Activated CD4-positive, alpha-beta memory T cell treated with anti-CD3 and anti-CD28 coated beads, Interleukin-2, amount 10 ng/mL, durations not matched to agents 7 days and 5 days (primary cell): ENCODE measurements around the gene DNLZ. TPM values are rescaled to one million over a fixed set of nuclear protein-coding genes. Genes with fewer than 3 reads are reported as not detected.

Source experiments
- CTCF ChIA-PET: fragments of 350-600 bp; sonication (Branson Sonifier 250); formaldehyde crosslinking; loops from one replicate; lab custom pipeline; 2021; ENCODE audit warnings: antibody characterized with exemption, inconsistent platforms; lab: Charles Lee
- POLR2A ChIA-PET: fragments of 350-600 bp; sonication (Branson Sonifier 250); formaldehyde crosslinking; loops from one replicate; lab custom pipeline; 2021; ENCODE audit warnings: antibody characterized with exemption; lab: Charles Lee
- DNase-seq: peaks from one replicate; pipeline ENCODE4 v3.0.0-alpha.2; 2020
- H3K27ac Mint-ChIP-seq: one replicate; pipeline ENCODE4 v1.8.0; 2021; ENCODE audit warnings: mild to moderate bottlenecking, mixed read lengths
- H3K27me3 Mint-ChIP-seq: one replicate; pipeline ENCODE4 v1.8.0; 2021; ENCODE audit warnings: mixed read lengths
- H3K36me3 Mint-ChIP-seq: one replicate; pipeline ENCODE4 v1.8.0; 2021; ENCODE audit warnings: low read depth, mixed read lengths
- H3K4me1 Mint-ChIP-seq: one replicate; pipeline ENCODE4 v1.8.0; 2021; ENCODE audit warnings: mixed read lengths
- H3K4me3 Mint-ChIP-seq: one replicate; pipeline ENCODE4 v1.8.0; 2021; ENCODE audit warnings: mild to moderate bottlenecking, mixed read lengths
- H3K9me3 Mint-ChIP-seq: one replicate; pipeline ENCODE4 v1.8.0; 2021; ENCODE audit warnings: mixed read lengths
- total RNA-seq, 2 experiments: library from RNA; stranded (reverse); gene quantifications; one replicate each; pipeline ENCODE4 v1.2.3, GENCODE V29; 2021

Gene DNLZ
- total RNA-seq, 2 experiments from 2014 or later, result 11.5 TPM

GRCh38 chr9:136395020-136395340, 31.4 kb upstream of the DNLZ start:
- Mint-ChIP-seq H3K27ac (no peak overlapping the region), H3K27me3 (no peaks in the 10 kb centered on the region)
- no peak for DNase-seq

DNA sequence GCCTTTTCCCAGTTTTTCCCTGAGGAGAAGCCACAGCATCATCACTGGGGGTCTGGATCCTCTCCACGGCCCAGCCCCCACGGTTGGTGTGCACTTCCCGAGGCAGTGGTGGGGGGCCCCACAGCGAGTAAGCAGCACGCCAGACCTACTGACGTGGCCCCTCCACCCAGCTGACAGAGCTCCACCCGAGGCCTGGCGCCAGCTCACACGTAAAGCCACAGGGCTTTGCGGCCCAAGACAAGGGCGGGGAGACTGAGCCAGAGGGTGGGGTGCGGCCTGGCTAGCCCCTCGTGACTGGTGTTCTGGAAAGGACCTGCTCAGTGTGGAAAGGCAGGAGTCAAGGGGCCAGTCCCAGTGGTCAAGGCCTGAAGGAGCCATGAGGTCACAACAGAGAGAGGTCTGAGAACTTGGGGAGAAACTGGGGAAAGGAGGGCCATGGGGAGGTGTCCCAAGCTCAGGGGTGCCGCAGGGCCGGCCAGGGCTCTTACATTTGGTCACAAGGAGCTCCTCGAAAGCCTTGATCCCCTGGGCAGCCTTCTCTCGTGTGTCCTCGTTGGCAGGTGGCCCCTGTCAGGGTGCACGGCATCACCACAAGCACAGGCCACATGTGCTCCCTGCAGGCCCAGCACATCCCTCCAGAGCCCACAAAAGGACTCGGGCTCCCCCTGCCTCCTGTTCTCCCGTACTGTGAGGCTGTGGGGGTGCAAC, 30.9 kb upstream of the DNLZ start:
- Mint-ChIP-seq H3K4me3 (no peak overlapping the region), H3K4me1 (peaks cover 19% of the 10 kb centered on the region), H3K9me3 (no peaks in the 10 kb centered on the region), H3K36me3 (peaks cover 39% of the 10 kb centered on the region), H3K27ac (no peak overlapping the region), H3K27me3 (no peaks in the 10 kb centered on the region)
- ChIA-PET CTCF (no interaction called here), POLR2A (no interaction called here)
- DNase-seq, result no peak

More at GRCh38 chr9:136395020-136395340, 31.4 kb upstream of the DNLZ start:
- ChIA-PET CTCF (no interaction called here), POLR2A (interaction anchor here (1.1 kb wide), 1 partner anchor 32 kb away, joined by 3 read pairs; no protein-coding TSS in a partner anchor)
- peaks cover 36% of the 10 kb centered on the region for H3K36me3 Mint-ChIP-seq
- no peak overlapping the region for H3K4me3 Mint-ChIP-seq
- no peaks in the 10 kb centered on the region for H3K9me3 Mint-ChIP-seq
- H3K4me1 Mint-ChIP-seq, result peaks cover 17% of the 10 kb centered on the region

DNA sequence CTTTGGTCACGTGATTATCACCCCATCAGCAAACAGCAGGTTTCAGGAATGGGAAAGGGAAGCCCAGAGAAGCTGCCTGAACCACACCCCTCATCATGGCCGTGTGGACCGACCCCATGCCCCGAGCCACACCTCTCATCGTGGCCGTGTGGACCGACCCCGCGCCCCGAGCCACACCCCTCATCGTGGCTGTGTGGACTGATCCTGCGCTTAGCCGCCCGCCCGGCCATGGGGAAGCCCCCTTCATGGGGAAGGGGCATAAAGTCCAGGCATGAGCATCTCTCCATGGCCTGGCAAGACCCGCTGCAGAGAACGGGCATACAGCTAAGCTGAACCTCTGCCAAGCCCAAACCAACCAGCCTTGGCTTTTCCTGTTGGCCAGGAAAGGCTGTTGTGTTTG, 30.0 kb upstream of the DNLZ start:
- Mint-ChIP-seq H3K36me3 (peaks cover 33% of the 10 kb centered on the region), H3K9me3 (no peaks in the 10 kb centered on the region), H3K4me1 (peaks cover 16% of the 10 kb centered on the region), H3K27ac (no peak overlapping the region), H3K4me3 (no peak overlapping the region), H3K27me3 (no peaks in the 10 kb centered on the region)
- CTCF ChIA-PET, result no interaction called here
- DNase-seq, result no peak
- POLR2A ChIA-PET, result interaction anchor here (1.1 kb wide), 1 partner anchor 30 kb away, joined by 3 read pairs; the partner anchor contains the start of gene DNLZ

DNA sequence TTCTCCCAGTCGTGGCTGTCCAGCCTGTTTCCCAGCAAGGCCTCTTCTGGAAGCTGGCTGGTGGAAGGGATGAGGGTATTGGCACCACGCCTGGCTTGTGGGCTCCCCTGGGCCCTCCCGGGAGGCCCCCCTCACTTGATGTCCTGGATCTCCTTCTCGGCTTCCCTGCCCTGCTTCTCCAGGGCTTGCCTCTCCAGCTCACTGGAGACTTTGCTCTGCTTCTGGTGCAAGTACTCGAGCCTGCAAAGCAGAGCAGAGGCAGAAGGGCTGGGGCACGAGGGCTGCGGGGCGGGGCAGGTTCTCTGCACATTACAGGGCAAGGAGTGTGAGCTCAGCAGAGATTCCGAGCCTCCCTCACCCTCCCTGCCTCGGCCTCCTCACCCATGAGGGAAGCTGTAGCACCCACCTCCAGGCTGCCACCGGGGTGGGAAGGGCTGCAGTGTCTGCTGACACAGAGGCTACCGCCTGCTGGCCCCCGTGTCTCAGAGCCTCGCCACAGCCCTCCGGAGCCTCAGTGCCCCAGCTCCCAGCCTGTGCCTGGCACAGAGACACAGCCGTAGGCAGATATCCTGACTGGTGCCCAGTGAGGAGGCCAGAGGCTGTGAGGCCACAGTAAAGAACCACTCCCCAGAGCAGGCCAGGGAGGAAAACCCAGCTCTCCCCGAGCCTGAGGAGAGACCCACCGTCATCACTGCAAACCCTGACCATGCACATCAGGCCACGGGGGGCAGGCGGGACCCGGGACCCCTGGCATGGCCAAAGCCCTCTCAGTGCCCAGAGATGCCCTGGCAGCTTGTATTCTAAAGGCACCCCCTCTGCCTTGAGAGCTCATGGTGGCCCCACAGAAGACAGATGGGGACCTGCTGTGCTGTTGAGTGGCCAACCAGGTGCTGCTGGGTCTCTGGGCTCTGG, 29.2 kb upstream of the DNLZ start:
- no peak overlapping the region for H3K4me3 Mint-ChIP-seq
- peaks cover 11% of the 10 kb centered on the region for H3K4me1 Mint-ChIP-seq
- DNase-seq, result no peak
- ChIA-PET CTCF (no interaction called here), POLR2A (interaction anchor here (1.0 to 1.1 kb wide), 2 partner anchors 11 to 30 kb away, joined by 3 read pairs; partner anchors contain the start of gene DNLZ)
- H3K36me3 Mint-ChIP-seq, result peaks cover 36% of the 10 kb centered on the region
- H3K9me3 Mint-ChIP-seq, result no peaks in the 10 kb centered on the region
- H3K27ac Mint-ChIP-seq, result no peak overlapping the region
- no peaks in the 10 kb centered on the region for H3K27me3 Mint-ChIP-seq

GRCh38 chr9:136391737-136392537, 28.4 kb upstream of the DNLZ start:
- no peaks in the 10 kb centered on the region for H3K9me3 Mint-ChIP-seq
- H3K4me1 Mint-ChIP-seq, result peaks cover 9% of the 10 kb centered on the region
- H3K27ac Mint-ChIP-seq, result peak overlapping the region; percentile 8
- no peak for DNase-seq
- peaks cover 38% of the 10 kb centered on the region for H3K36me3 Mint-ChIP-seq
- ChIA-PET POLR2A (interaction anchor here (0.7 to 1.1 kb wide), 3 partner anchors 10 to 29 kb away, joined by 3 to 4 read pairs (median 3); partner anchors contain the start of gene DNLZ), CTCF (interaction anchor here (1.0 kb wide), 1 partner anchor 29 kb away, joined by 3 read pairs; no protein-coding TSS in a partner anchor)
- H3K27me3 Mint-ChIP-seq, result no peaks in the 10 kb centered on the region
- no peak overlapping the region for H3K4me3 Mint-ChIP-seq

GRCh38 chr9:136389396-136389795, 25.9 kb upstream of the DNLZ start:
- no peak overlapping the region for H3K27ac Mint-ChIP-seq
- DNase-seq, result no peak
- ChIA-PET CTCF (interaction anchor here (1.5 to 2.0 kb wide), 2 partner anchors 12 to 27 kb away, joined by 4 to 6 read pairs; no protein-coding TSS in a partner anchor), POLR2A (interaction anchor here (1.2 to 2.6 kb wide), 2 partner anchors 10 to 26 kb away, joined by 3 to 13 read pairs; partner anchors contain the start of gene DNLZ)
- H3K27me3 Mint-ChIP-seq, result no peaks in the 10 kb centered on the region
- H3K4me3 Mint-ChIP-seq, result no peak overlapping the region
- H3K36me3 Mint-ChIP-seq, result peaks cover 37% of the 10 kb centered on the region
- H3K4me1 Mint-ChIP-seq, result peaks cover 20% of the 10 kb centered on the region
- no peaks in the 10 kb centered on the region for H3K9me3 Mint-ChIP-seq

DNA sequence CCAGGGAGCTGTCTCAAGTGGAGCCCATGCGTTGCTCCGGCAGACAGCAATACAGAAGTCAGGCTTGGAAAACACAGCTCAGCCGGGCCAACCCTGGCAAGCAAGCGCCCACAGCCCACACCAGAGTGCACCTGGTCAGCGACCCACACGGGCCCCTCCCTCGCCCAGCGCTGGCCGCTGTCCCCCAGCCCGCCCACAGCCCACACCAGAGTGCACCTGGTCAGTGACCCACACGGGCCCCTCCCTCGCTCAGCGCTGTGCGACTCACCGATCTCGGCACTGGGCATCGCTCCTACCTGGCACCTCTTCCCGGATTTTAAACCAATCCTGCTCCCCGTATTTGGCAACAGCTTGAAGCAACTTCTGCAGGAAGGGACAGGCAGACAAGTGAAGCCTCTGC, 23.7 kb upstream of the DNLZ start:
- no peaks in the 10 kb centered on the region for H3K9me3 Mint-ChIP-seq
- no peak for DNase-seq
- peaks cover 39% of the 10 kb centered on the region for H3K36me3 Mint-ChIP-seq
- CTCF ChIA-PET, result interaction anchor here (2.3 kb wide), 1 partner anchor 24 kb away, joined by 9 read pairs; no protein-coding TSS in a partner anchor
- no peak overlapping the region for H3K4me3 Mint-ChIP-seq
- no peak overlapping the region for H3K27ac Mint-ChIP-seq
- no peaks in the 10 kb centered on the region for H3K27me3 Mint-ChIP-seq
- POLR2A ChIA-PET, result interaction anchor here (2.6 kb wide), 1 partner anchor 24 kb away, joined by 13 read pairs; the partner anchor contains the start of gene DNLZ
- H3K4me1 Mint-ChIP-seq, result peaks cover 20% of the 10 kb centered on the region

DNA sequence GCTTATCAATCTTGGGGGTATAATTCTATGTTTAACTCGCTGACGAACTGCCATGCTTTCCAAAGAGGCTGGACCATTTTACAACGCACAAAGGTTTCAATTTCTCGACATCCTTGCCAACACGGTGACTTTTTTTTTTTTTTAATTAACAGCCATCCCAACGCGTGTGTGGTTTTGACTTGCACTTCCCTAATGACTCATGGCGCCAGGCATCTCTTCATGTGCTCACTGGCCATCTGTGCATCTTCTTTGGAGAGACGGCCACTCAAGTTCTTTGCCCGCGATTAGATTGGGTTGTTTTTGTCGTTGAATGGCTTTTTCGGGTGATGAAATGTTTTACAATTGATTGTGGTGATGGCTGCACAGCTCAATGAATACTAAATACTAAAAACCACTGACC, 22.5 kb upstream of the DNLZ start:
- Mint-ChIP-seq H3K4me3 (no peak overlapping the region), H3K9me3 (no peaks in the 10 kb centered on the region), H3K27me3 (no peaks in the 10 kb centered on the region), H3K27ac (no peak overlapping the region), H3K4me1 (peaks cover 20% of the 10 kb centered on the region), H3K36me3 (peaks cover 32% of the 10 kb centered on the region)
- DNase-seq, result no peak
- CTCF ChIA-PET, result interaction anchor here (1.1 to 2.3 kb wide), 4 partner anchors 15 to 23 kb away, joined by 3 to 9 read pairs (median 5); no protein-coding TSS in a partner anchor
- POLR2A ChIA-PET, result interaction anchor here (0.6 to 1.2 kb wide), 3 partner anchors 11 to 32 kb away, joined by 3 to 7 read pairs (median 4); no protein-coding TSS in a partner anchor

- H3K9me3 Mint-ChIP-seq, result no peaks in the 10 kb centered on the region
- peaks cover 32% of the 10 kb centered on the region for H3K36me3 Mint-ChIP-seq
- H3K4me3 Mint-ChIP-seq, result no peak overlapping the region
- POLR2A ChIA-PET, result interaction anchor here (0.8 to 1.8 kb wide), 7 partner anchors 9 to 31 kb away, joined by 3 to 8 read pairs (median 4); partner anchors contain the start of gene DNLZ
- CTCF ChIA-PET, result interaction anchor here (1.7 kb wide), 1 partner anchor 16 kb away, joined by 6 read pairs; no protein-coding TSS in a partner anchor
- no peak overlapping the region for H3K27ac Mint-ChIP-seq
- DNase-seq, result no peak
- peaks cover 20% of the 10 kb centered on the region for H3K4me1 Mint-ChIP-seq
- no peaks in the 10 kb centered on the region for H3K27me3 Mint-ChIP-seq
Observed at GRCh38 chr9:136385015-136385414, 21.5 kb upstream of the DNLZ start.

- no peak overlapping the region for H3K4me3 Mint-ChIP-seq
- H3K27ac Mint-ChIP-seq, result no peak overlapping the region
- no peak for DNase-seq
- H3K4me1 Mint-ChIP-seq, result peaks cover 12% of the 10 kb centered on the region
- CTCF ChIA-PET, result no interaction called here
- H3K36me3 Mint-ChIP-seq, result peaks cover 27% of the 10 kb centered on the region
- POLR2A ChIA-PET, result interaction anchor here (1.9 kb wide), 1 partner anchor 20 kb away, joined by 6 read pairs; no protein-coding TSS in a partner anchor
- H3K27me3 Mint-ChIP-seq, result no peaks in the 10 kb centered on the region
- no peaks in the 10 kb centered on the region for H3K9me3 Mint-ChIP-seq
Observed at GRCh38 chr9:136383436-136383835, 19.9 kb upstream of the DNLZ start.

- no peak overlapping the region for H3K4me3 Mint-ChIP-seq
- POLR2A ChIA-PET, result interaction anchor here (0.8 to 1.9 kb wide), 3 partner anchors 11 to 19 kb away, joined by 3 to 6 read pairs (median 3); no protein-coding TSS in a partner anchor
- H3K4me1 Mint-ChIP-seq, result peaks cover 11% of the 10 kb centered on the region
- no peaks in the 10 kb centered on the region for H3K9me3 Mint-ChIP-seq
- no peak overlapping the region for H3K27ac Mint-ChIP-seq
- no peak for DNase-seq
- no peaks in the 10 kb centered on the region for H3K27me3 Mint-ChIP-seq
- peaks cover 19% of the 10 kb centered on the region for H3K36me3 Mint-ChIP-seq
- CTCF ChIA-PET, result no interaction called here
Observed at GRCh38 chr9:136381966-136382513, 18.5 kb upstream of the DNLZ start.
